BJ (cell line): ENCODE measurements around the gene HLA-B. TPM values are rescaled to one million over a fixed set of nuclear protein-coding genes. Genes with fewer than 3 reads are reported as not detected.

ENCODE experiments used
- CTCF ChIA-PET: fragments of 350-600 bp; formaldehyde crosslinking; extraction: SDS; loops from one replicate; lab custom pipeline; 2021; ENCODE audit warnings: antibody characterized with exemption, inconsistent platforms; lab: Yijun Ruan, JAX
- POLR2A ChIA-PET: fragments of 300-600 bp; sonication (Branson Sonifier 250); formaldehyde crosslinking; extraction: SDS; loops from one replicate; lab custom pipeline; 2021; ENCODE audit warnings: antibody characterized with exemption; lab: Charles Lee
- DNase-seq: peaks from one replicate; pipeline ENCODE4 v3.0.0-alpha.2; 2011; ENCODE audit warnings: low read depth
- H3K27me3 ChIP-seq: 2 replicates; pipeline ENCODE4 v1.6.0; 2011; ENCODE audit warnings: low read length; ENCODE audit not compliant: control insufficient read depth, insufficient read depth
- H3K36me3 ChIP-seq: 2 replicates; pipeline ENCODE4 v1.5.1; 2011; ENCODE audit warnings: low read length; ENCODE audit not compliant: control insufficient read depth, insufficient read depth
- H3K4me3 ChIP-seq: 2 replicates; pipeline ENCODE4 v1.5.1; 2011; ENCODE audit warnings: low read depth, mild to moderate bottlenecking, control low read depth, low read length
- polyA plus RNA-seq: library from polyadenylated mRNA; depleted of rRNA; stranded (reverse); fragments of >200 nt; gene quantifications from 2 replicates; pipeline ENCODE4 v1.2.3, GENCODE V29; 2011; rRNA removed
- small RNA-seq: library from RNA; depleted of rRNA; stranded (forward); fragments of <200 nt; gene quantifications from one replicate; pipeline ENCODE3, GENCODE V24; 2012; ENCODE audit warnings: low replicate concordance, low read depth; ENCODE audit not compliant: insufficient read length
- TF ChIP-seq, protein P1 (sequence below): IDR thresholded peaks from 2 replicates; pipeline ENCODE4 v1.5.1; 2011; ENCODE audit warnings: low read depth, mild to moderate bottlenecking, control low read depth, inconsistent platforms, low read length, moderate library complexity; ENCODE audit not compliant: insufficient read depth

Gene HLA-B
- polyA plus RNA-seq, 1 experiment, result 1,777 TPM

DNA sequence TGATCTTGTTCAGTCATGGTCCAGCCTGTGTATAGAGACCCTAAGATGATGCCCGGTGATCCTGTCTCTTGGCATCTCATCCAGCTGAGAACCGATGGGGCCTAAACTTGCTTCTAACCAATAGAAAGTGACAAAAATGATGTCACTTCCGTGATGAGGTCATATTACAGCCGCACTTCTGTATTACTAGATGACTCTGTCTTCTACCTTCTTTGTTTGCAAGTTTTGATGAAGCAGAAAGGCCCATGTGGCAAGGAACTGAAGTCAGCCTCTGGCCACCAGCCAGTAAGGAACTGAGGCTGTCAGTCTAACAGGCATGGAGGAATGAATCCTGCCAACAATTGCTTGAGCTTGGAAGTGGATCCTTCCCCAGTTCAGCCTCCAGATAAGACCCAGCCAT lies 52.3 kb downstream of the HLA-B start:
- TF ChIP-seq, protein P1, sequence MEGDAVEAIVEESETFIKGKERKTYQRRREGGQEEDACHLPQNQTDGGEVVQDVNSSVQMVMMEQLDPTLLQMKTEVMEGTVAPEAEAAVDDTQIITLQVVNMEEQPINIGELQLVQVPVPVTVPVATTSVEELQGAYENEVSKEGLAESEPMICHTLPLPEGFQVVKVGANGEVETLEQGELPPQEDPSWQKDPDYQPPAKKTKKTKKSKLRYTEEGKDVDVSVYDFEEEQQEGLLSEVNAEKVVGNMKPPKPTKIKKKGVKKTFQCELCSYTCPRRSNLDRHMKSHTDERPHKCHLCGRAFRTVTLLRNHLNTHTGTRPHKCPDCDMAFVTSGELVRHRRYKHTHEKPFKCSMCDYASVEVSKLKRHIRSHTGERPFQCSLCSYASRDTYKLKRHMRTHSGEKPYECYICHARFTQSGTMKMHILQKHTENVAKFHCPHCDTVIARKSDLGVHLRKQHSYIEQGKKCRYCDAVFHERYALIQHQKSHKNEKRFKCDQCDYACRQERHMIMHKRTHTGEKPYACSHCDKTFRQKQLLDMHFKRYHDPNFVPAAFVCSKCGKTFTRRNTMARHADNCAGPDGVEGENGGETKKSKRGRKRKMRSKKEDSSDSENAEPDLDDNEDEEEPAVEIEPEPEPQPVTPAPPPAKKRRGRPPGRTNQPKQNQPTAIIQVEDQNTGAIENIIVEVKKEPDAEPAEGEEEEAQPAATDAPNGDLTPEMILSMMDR, result no peak
- Histone ChIP-seq H3K4me3 (no peak overlapping the region), H3K27me3 (peaks cover 23% of the 10 kb centered on the region), H3K36me3 (no peaks in the 10 kb centered on the region)
- ChIA-PET POLR2A (no interaction called here), CTCF (no interaction called here)
- DNase-seq, result no peak

Small RNA genes within 50 kb of the gene (small RNA-seq; reads per million reads assigned to genes)
- gene HLA-S (not detected), gene MIR6891 (not detected), gene RF00019 (not detected), gene RNU6-283P (not detected)

Other genes with a start within 250 kb of the HLA-B start
- not detected in 2 replicates for gene C6orf15, start 244.6 kb downstream of the HLA-B start, polyA plus RNA-seq
- gene PSORS1C1, start 242.4 kb downstream of the HLA-B start, polyA plus RNA-seq, result 4.9 and 6.7 TPM in 2 replicates
- gene CDSN, start 236.7 kb downstream of the HLA-B start, polyA plus RNA-seq, result not detected in 2 replicates
- not detected in 2 replicates for gene PSORS1C2, start 218.1 kb downstream of the HLA-B start, polyA plus RNA-seq
- gene CCHCR1, start 199.4 kb downstream of the HLA-B start, polyA plus RNA-seq, result 11.0 and 15.5 TPM in 2 replicates
- gene TCF19, start 198.6 kb downstream of the HLA-B start, polyA plus RNA-seq, result 8.5 and 10.4 TPM in 2 replicates
- 0.11 and 0.22 TPM in 2 replicates for gene POU5F1, start 186.5 kb downstream of the HLA-B start, polyA plus RNA-seq
- gene HLA-C, start 85.1 kb downstream of the HLA-B start, polyA plus RNA-seq, result 435 and 776 TPM in 2 replicates
- gene MICA, start 46.4 kb upstream of the HLA-B start, polyA plus RNA-seq, result 71.6 and 96.1 TPM in 2 replicates
- 21.9 and 23.4 TPM in 2 replicates for gene MICB, start 141.0 kb upstream of the HLA-B start, polyA plus RNA-seq
- gene MCCD1, start 171.8 kb upstream of the HLA-B start, polyA plus RNA-seq, result not detected in 2 replicates
- 412 and 584 TPM in 2 replicates for gene DDX39B, start 184.8 kb upstream of the HLA-B start, polyA plus RNA-seq
- 2.7 and 3.6 TPM in 2 replicates for gene ATP6V1G2, start 189.4 kb upstream of the HLA-B start, polyA plus RNA-seq
- gene NFKBIL1, start 190.4 kb upstream of the HLA-B start, polyA plus RNA-seq, result 10.8 and 13.6 TPM in 2 replicates
- gene LTA, start 215.1 kb upstream of the HLA-B start, polyA plus RNA-seq, result not detected in 2 replicates
- gene TNF, start 218.4 kb upstream of the HLA-B start, polyA plus RNA-seq, result not detected in 2 replicates
- not detected in 2 replicates for gene LTB, start 225.2 kb upstream of the HLA-B start, polyA plus RNA-seq
- gene LST1, start 229.1 kb upstream of the HLA-B start, polyA plus RNA-seq, result 0.18 and 0.42 TPM in 2 replicates
- gene NCR3, start 235.8 kb upstream of the HLA-B start, polyA plus RNA-seq, result not detected in 2 replicates